Immature natural killer cell (primary cell): Measurements from ENCODE around the gene BRF1. TPM values are rescaled to one million over a fixed set of nuclear protein-coding genes. Genes with fewer than 3 reads are reported as not detected.

Experiments
- DNase-seq, 3 donors: peaks; one replicate each; pipeline ENCODE4 v3.0.0; 2022; ENCODE audit warnings: mixed read lengths in 1 of 3
- H3K27ac Mint-ChIP-seq, 6 donors: one replicate each; pipeline ENCODE4 v1.8.0; 2020; ENCODE audit warnings: mixed read lengths in 6 of 6, mild to moderate bottlenecking in 5 of 6, inconsistent platforms in 4 of 6, moderate library complexity in 3 of 6
- H3K27me3 Mint-ChIP-seq, 3 donors: one replicate each; pipeline ENCODE4 v1.8.0; 2020 to 2021; ENCODE audit warnings: low read depth in 3 of 3, mild to moderate bottlenecking in 3 of 3, mixed read lengths in 3 of 3, moderate library complexity in 3 of 3, inconsistent platforms in 1 of 3
- H3K36me3 Mint-ChIP-seq, 3 donors: one replicate each; pipeline ENCODE4 v1.8.0; 2020; ENCODE audit warnings: mixed read lengths in 3 of 3, inconsistent platforms in 2 of 3, mild to moderate bottlenecking in 2 of 3
- H3K4me1 Mint-ChIP-seq, 2 donors: one replicate each; pipeline ENCODE4 v1.8.0; 2020; ENCODE audit warnings: inconsistent platforms in 2 of 2, mild to moderate bottlenecking in 2 of 2, mixed read lengths in 2 of 2, moderate library complexity in 1 of 2
- H3K4me3 Mint-ChIP-seq, 5 donors: one replicate each; pipeline ENCODE4 v1.8.0; 2020; ENCODE audit warnings: mild to moderate bottlenecking in 5 of 5, mixed read lengths in 5 of 5, inconsistent platforms in 3 of 5, moderate library complexity in 3 of 5
- H3K9me3 Mint-ChIP-seq, 6 donors: one replicate each; pipeline ENCODE4 v1.8.0; 2020; ENCODE audit warnings: mild to moderate bottlenecking in 6 of 6, mixed read lengths in 6 of 6, inconsistent platforms in 4 of 6, moderate library complexity in 3 of 6
- polyA plus RNA-seq, 3 donors: library from polyadenylated mRNA; unstranded; fragments of 300-500 nt; fragmentation: Illumina TruSeq; gene quantifications; one replicate each; pipeline ENCODE4 v1.2.3, GENCODE V29; 2021

Gene BRF1
- polyA plus RNA-seq, 3 donors from 2014 or later, result 2.9 to 11.0 (median 8.0) TPM

DNA sequence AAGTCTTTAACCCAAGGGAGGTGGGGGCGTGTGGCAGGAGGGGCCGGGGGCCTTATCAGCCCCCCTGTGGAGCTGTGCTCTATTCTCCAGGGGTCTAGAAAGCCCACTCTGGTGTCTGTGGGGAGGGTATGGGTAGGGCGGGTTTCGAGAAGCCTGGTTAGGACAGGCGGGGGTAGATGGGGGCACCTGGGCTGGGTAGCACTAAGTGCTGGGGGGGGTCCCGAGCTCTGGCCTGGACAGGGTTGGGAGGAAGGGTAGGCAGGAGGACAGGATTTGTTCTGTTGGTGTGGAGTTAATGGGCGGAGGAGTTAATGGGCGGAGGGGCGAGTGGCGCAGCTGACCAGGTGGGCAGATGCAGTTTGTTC lies 15.8 kb upstream of the BRF1 start:
- no peak for DNase-seq
- no peaks in the 10 kb centered on the region for H3K9me3 Mint-ChIP-seq
- H3K4me1 Mint-ChIP-seq, result peaks cover 22 to 30% of the 10 kb centered on the region in 2 donors
- H3K36me3 Mint-ChIP-seq, result no peaks in the 10 kb centered on the region
- peak overlapping the region in 3 of 6 donors; percentile 40 to 74 (median 64) for H3K27ac Mint-ChIP-seq
- peak overlapping the region; percentile 42 to 86 (median 83) for H3K4me3 Mint-ChIP-seq
- peaks cover 7 to 14% (median 12%) of the 10 kb centered on the region in 3 donors for H3K27me3 Mint-ChIP-seq

GRCh38 chr14:105315941-105316576 lies 15.3 kb upstream of the BRF1 start:
- Mint-ChIP-seq H3K4me3 (peak overlapping the region; percentile 80 to 86 (median 83)), H3K27ac (peak overlapping the region in 4 of 6 donors; percentile 60 to 85 (median 73)), H3K4me1 (peaks cover 22 to 30% of the 10 kb centered on the region in 2 donors), H3K36me3 (no peaks in the 10 kb centered on the region), H3K9me3 (no peaks in the 10 kb centered on the region), H3K27me3 (peaks cover 7 to 14% (median 12%) of the 10 kb centered on the region in 3 donors)
- no peak for DNase-seq

GRCh38 chr14:105315211-105315721 lies 14.5 kb upstream of the BRF1 start:
- no peaks in the 10 kb centered on the region for H3K36me3 Mint-ChIP-seq
- no peaks in the 10 kb centered on the region for H3K9me3 Mint-ChIP-seq
- H3K4me3 Mint-ChIP-seq, result peak overlapping the region; percentile 80 to 86 (median 83)
- peak; percentile 49 to 61 (median 51) for DNase-seq
- H3K27me3 Mint-ChIP-seq, result peaks cover 7 to 14% (median 12%) of the 10 kb centered on the region in 3 donors
- peaks cover 22 to 30% of the 10 kb centered on the region in 2 donors for H3K4me1 Mint-ChIP-seq
- peak overlapping the region in 5 of 6 donors; percentile 60 to 85 (median 74) for H3K27ac Mint-ChIP-seq

- Mint-ChIP-seq H3K9me3 (no peaks in the 10 kb centered on the region), H3K4me1 (peaks cover 22 to 30% of the 10 kb centered on the region in 2 donors), H3K27me3 (peaks cover 7 to 13% (median 12%) of the 10 kb centered on the region in 3 donors), H3K4me3 (peak within 1 kb of the TSS; percentile 85 to 89 (median 88)), H3K36me3 (no peaks in the 10 kb centered on the region), H3K27ac (peak within 1 kb of the TSS; percentile 80 to 93 (median 88))
- DNase-seq, result peak; percentile 80 to 87 (median 86)
These were observed 13.7 kb upstream of the BRF1 start, which contains the start of gene PACS2 for GRCh38 chr14:105314287-105315200. PACS2 (plus strand) TSS chr14:105314748; CDS start chr14:105314919, 171 bp downstream.

DNA sequence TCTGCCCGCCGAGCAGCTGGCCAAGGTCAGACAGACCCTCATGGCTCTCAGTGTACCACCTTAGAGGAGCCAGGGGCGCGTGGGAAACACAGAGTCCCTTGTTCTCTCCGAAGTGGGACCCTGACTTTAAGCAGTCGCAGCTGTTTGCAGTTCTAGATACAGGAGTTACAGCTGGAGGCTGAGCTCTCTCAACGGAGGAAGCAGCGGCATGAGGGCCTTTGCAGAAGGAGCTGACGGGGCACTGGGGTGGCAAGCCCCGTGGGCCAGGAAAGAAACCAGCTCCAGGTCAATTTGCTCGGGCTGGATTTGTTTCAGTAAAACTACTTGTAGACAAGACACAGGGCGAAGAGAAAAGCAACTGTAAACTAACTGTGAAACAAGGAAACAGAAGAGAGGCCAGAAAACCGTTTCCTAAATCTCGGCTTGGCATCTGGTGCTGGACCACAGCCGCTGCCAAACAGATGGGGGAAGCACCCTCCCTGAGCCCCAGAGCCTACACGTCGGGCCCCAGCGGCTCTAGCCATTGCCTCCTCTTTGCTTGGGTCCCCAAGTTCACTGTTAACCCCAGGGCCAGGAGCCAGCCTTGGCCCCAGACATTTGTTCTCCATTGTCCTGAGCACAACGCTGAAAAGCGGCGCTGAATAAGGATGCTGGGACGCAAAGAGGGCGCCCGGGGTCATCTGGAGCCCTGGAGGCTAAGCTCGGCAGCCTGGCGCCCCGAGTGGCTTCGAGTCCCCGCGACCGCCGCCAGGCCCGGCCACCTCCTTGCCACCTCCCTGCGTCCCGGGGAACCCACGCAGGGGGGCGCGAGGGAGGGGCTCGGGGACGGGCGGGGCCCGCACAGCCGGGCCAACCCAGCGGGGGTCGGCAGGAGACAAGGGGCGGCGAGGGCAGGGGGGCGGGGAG lies 12.8 kb upstream of the BRF1 start:
- Mint-ChIP-seq H3K27me3 (peaks cover 7 to 13% (median 13%) of the 10 kb centered on the region in 3 donors), H3K9me3 (no peaks in the 10 kb centered on the region), H3K4me1 (peaks cover 22 to 30% of the 10 kb centered on the region in 2 donors), H3K27ac (peak overlapping the region; percentile 80 to 93 (median 88)), H3K4me3 (peak overlapping the region; percentile 83 to 89 (median 88)), H3K36me3 (no peaks in the 10 kb centered on the region)
- DNase-seq, result no peak

DNA sequence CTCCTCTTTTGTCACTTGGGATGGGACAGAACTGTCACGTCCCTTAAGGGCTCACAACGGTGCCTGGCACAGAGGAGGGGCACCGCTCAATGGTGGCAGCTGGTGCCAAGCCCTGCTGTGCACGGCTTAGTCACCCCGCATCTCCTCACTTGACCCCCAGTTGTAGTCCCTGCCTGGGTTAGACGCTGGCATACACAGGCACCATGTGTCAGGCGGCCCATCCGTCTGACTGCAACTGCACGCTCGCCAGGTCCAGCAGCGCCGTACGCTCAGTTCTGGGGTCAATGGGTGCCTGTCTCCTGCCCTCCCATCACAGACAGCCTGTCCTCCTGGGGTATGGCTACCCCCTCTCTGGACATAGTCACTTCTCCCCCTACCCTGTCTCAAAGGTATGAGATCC lies 12.2 kb upstream of the BRF1 start:
- H3K36me3 Mint-ChIP-seq, result no peaks in the 10 kb centered on the region
- H3K4me3 Mint-ChIP-seq, result peak overlapping the region in 3 of 5 donors; percentile 83 to 89 (median 88)
- peaks cover 7 to 13% (median 13%) of the 10 kb centered on the region in 3 donors for H3K27me3 Mint-ChIP-seq
- H3K9me3 Mint-ChIP-seq, result no peaks in the 10 kb centered on the region
- H3K27ac Mint-ChIP-seq, result peak overlapping the region in 2 of 6 donors; percentile 80 to 85
- DNase-seq, result no peak
- peaks cover 22 to 30% of the 10 kb centered on the region in 2 donors for H3K4me1 Mint-ChIP-seq

- DNase-seq, result no peak
- no peaks in the 10 kb centered on the region for H3K9me3 Mint-ChIP-seq
- H3K36me3 Mint-ChIP-seq, result peaks cover 0 to 4% (median 0%) of the 10 kb centered on the region in 3 donors
- H3K4me3 Mint-ChIP-seq, result no peak overlapping the region
- peaks cover 16 to 23% of the 10 kb centered on the region in 2 donors for H3K4me1 Mint-ChIP-seq
- no peak overlapping the region for H3K27ac Mint-ChIP-seq
- H3K27me3 Mint-ChIP-seq, result peaks cover 7 to 15% (median 13%) of the 10 kb centered on the region in 3 donors
These were observed 11.0 kb upstream of the BRF1 start for GRCh38 chr14:105311838-105312237.

- Mint-ChIP-seq H3K36me3 (peaks cover 0 to 4% (median 0%) of the 10 kb centered on the region in 3 donors), H3K4me3 (no peak overlapping the region), H3K4me1 (peaks cover 19 to 22% of the 10 kb centered on the region in 2 donors), H3K27ac (no peak overlapping the region), H3K27me3 (peaks cover 3 to 10% (median 3%) of the 10 kb centered on the region in 3 donors), H3K9me3 (no peaks in the 10 kb centered on the region)
- no peak for DNase-seq
These were observed 8.6 kb upstream of the BRF1 start for GRCh38 chr14:105309371-105309770.

DNA sequence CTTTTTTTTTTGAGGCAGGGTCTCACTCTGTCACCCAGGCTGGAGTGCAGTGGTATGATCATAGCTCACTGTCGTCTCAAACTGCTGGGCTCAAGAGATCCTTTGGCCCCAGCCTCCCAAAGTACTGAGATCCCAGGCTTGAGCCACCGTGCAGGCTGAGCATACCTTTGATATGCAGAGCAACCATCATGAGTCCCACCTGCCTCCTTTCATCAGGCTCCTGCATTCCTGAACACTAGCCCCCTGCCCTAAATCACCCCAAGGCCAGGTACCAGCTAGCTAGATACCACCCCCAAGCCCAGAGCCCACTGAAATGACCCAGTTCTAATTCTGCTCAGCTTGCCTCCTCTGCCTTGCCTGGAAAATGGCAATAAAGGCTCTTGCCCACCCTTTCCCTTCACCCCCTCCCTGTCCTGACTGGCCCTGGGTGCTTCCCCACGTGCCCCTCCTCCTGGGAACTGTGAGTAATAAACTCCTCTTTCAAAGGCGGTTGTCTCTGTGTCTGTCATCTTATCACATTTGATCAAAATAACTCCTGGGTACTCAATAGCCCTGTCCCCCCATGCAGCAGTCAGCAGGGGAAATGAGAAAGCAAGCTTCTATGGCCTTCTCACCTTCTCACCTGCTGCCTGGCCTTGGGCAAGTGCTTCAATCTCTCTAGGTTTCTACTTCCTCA lies 6.4 kb upstream of the BRF1 start:
- DNase-seq, result no peak
- peak overlapping the region in 1 of 6 donors; percentile 69 for H3K27ac Mint-ChIP-seq
- H3K27me3 Mint-ChIP-seq, result peaks cover 0 to 4% (median 3%) of the 10 kb centered on the region in 3 donors
- H3K4me3 Mint-ChIP-seq, result peak overlapping the region in 1 of 5 donors; percentile 1
- peaks cover 21 to 28% of the 10 kb centered on the region in 2 donors for H3K4me1 Mint-ChIP-seq
- no peaks in the 10 kb centered on the region for H3K9me3 Mint-ChIP-seq
- H3K36me3 Mint-ChIP-seq, result peaks cover 0 to 4% (median 0%) of the 10 kb centered on the region in 3 donors

DNA sequence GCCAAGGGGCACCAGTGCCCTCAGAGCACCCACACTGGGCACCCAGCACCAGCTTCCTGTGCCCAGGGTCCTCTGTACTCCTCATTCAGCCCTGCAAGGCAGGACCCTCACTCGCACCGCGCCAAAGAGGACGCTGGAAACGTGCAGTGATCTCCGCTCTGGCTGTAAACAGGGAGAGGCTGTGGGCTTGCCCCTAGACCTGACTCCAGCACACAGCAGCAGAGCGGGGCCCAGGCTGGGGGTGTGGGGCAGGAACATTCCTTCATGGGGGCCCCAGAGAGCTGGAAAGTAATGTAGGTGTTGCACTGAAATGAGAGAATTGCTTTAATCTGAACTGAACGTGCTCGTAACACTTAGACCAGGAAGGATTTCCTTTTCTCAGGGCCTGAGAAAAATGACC lies 5.0 kb upstream of the BRF1 start:
- no peaks in the 10 kb centered on the region for H3K9me3 Mint-ChIP-seq
- peaks cover 0 to 4% (median 0%) of the 10 kb centered on the region in 3 donors for H3K36me3 Mint-ChIP-seq
- peak overlapping the region in 3 of 6 donors; percentile 19 to 85 (median 82) for H3K27ac Mint-ChIP-seq
- no peak for DNase-seq
- H3K4me3 Mint-ChIP-seq, result no peak overlapping the region
- H3K27me3 Mint-ChIP-seq, result peaks cover 3 to 12% (median 5%) of the 10 kb centered on the region in 3 donors
- H3K4me1 Mint-ChIP-seq, result peaks cover 21 to 28% of the 10 kb centered on the region in 2 donors

DNA sequence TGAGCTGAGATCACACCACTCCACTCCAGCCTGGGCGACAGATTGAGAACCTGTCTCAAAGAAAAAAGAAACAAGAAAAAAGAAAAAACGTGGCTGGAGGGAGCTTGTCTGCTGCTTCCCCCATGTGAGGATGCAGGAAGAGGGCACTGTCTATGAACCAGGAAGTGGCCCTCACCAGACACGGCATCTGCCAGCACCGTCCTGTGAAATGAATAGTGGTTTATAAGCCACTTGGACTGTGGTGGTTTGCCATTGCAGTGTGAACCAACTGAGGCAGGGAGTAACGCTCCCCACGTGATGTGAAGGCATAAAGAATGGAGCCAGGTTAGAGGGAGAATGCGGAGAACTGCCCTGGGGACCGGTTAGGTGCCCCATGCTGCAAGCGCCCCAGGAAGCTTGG lies 4.5 kb upstream of the BRF1 start:
- Mint-ChIP-seq H3K36me3 (peaks cover 0 to 4% (median 0%) of the 10 kb centered on the region in 3 donors), H3K27me3 (peaks cover 3 to 13% (median 5%) of the 10 kb centered on the region in 3 donors), H3K9me3 (no peaks in the 10 kb centered on the region), H3K4me3 (peak overlapping the region in 2 of 5 donors; percentile 36 to 46), H3K4me1 (peaks cover 21 to 28% of the 10 kb centered on the region in 2 donors), H3K27ac (peak overlapping the region; percentile 73 to 91 (median 85))
- no peak for DNase-seq

DNA sequence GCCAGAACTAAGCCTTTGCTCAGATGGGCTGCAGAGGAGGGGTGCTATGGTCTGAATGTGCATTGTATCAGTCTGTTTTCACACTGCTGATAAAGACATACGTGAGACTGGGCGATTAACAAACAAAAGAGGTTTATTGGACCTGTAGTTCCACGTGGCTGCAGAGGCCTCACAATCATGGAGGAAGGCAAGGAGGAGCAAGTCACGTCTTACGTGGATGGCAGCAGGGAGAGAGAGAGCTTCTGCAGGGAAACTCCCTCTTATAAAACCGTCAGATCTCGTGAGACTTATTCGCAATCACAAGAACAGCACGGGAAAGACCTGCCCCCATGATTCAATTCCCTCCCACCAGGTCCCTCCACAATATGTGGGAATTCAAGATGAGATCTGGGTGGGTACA lies 3.8 kb upstream of the BRF1 start:
- H3K4me1 Mint-ChIP-seq, result peaks cover 26 to 33% of the 10 kb centered on the region in 2 donors
- H3K4me3 Mint-ChIP-seq, result peak overlapping the region in 1 of 5 donors; percentile 57
- H3K27ac Mint-ChIP-seq, result peak overlapping the region in 5 of 6 donors; percentile 20 to 91 (median 76)
- no peaks in the 10 kb centered on the region for H3K9me3 Mint-ChIP-seq
- peaks cover 0 to 4% (median 0%) of the 10 kb centered on the region in 3 donors for H3K36me3 Mint-ChIP-seq
- H3K27me3 Mint-ChIP-seq, result peaks cover 5 to 16% (median 8%) of the 10 kb centered on the region in 3 donors
- no peak for DNase-seq
